Erythroblast (primary cell): ENCODE results near the gene GABBR2.

Source experiments
- GATA1 ChIP-seq: IDR thresholded peaks from 2 replicates; pipeline ENCODE4 v1.6.1; 2011; ENCODE audit warnings: low read depth, mild to moderate bottlenecking, control low read depth, low read length, moderate library complexity
- POLR2A ChIP-seq: IDR thresholded peaks from 2 replicates; pipeline ENCODE4 v1.6.1; 2011; ENCODE audit warnings: mild to moderate bottlenecking, low read length

- TF ChIP-seq POLR2A (no peak), GATA1 (no peak)
Measured at GRCh38 chr9:98647236-98647635, 61.5 kb downstream of the GABBR2 start.
